HG02981 (cell line): ENCODE results near the gene C1orf159.
"Not testable (repeated sequence)": the region's sequence is repeated elsewhere in the genome, so short reads cannot be mapped to it uniquely, and the experiment has no call there.

Source experiments
- ATAC-seq: cut with Tn5 transposase; IDR thresholded peaks from one replicate; pipeline ENCODE4 v1.9.1; 2021; ENCODE audit warnings: mild to moderate bottlenecking, moderate library complexity; ENCODE audit not compliant: unreplicated experiment

The C1orf159 gene

DNA sequence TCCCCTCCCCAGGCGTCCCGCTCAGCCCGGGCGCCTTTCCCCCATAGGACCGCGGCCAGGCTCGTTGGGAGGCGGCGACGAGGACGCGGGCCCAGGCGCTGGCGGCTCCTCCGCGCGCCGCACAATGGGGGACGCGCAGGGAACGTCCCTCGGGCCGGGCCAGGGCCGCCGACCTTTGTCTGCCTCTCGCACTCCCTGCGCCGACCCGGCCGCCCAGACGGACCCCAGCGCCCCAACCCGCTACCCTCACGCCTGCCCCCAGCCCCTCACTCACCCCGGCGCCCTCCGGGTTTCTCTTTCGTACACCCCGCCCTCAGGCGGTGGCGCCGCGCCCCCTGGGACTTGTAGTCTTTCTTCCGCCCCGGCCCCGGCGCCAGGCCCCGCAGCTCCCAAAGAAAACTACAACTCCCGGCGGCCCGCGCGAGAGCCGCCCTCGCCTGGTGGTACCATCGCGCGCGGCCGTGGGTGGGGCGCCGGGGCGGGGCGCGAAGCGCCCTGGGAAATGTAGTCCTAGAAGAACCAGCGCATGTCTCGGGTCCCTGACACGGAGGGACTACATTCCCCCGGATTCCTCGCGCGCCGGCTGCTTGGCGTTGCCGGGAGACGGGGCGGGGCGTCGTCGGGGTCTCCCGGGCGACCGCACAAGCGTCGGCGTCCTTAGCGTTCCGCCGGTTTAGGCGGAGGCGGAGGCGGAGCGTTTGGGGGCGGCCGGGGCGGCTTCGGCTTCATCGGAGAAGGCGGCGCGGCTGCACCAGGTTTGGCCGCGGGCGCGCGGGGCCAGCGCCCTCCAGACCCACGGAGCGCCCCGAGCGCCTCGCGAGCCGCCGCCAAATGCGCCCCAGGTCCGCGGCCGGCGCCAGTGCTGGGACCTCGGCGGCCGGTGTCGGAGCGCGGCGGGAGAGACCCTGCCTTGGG, at the start of gene C1orf159:
Gene C1orf159 (minus strand): TSS at position 304 of the 915 bp plus-strand sequence. CDS start 24,546 bp downstream, outside the sequence.
- ATAC-seq: peak; percentile 88

DNA sequence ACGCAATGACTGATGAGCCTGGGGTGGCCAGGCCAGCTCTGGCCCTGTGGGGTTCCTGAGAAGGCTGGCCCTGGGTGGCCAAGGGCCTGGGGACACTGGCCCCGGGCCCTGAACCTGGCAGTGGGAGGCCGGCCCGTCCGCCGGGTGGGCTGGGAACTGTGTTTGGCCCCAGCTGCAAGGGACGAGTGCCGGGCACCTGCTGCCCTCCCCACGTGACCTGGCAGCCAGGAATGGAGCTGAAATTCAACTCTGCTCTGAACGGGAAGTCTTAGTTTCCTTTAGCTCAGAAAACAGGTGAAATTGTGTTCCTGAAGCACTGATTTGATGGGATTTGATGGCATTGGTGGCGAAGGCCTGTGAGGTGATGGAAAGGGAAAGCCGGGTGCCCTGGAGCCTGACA, 49.6 kb upstream of the C1orf159 start:
- ATAC-seq: no peak

DNA sequence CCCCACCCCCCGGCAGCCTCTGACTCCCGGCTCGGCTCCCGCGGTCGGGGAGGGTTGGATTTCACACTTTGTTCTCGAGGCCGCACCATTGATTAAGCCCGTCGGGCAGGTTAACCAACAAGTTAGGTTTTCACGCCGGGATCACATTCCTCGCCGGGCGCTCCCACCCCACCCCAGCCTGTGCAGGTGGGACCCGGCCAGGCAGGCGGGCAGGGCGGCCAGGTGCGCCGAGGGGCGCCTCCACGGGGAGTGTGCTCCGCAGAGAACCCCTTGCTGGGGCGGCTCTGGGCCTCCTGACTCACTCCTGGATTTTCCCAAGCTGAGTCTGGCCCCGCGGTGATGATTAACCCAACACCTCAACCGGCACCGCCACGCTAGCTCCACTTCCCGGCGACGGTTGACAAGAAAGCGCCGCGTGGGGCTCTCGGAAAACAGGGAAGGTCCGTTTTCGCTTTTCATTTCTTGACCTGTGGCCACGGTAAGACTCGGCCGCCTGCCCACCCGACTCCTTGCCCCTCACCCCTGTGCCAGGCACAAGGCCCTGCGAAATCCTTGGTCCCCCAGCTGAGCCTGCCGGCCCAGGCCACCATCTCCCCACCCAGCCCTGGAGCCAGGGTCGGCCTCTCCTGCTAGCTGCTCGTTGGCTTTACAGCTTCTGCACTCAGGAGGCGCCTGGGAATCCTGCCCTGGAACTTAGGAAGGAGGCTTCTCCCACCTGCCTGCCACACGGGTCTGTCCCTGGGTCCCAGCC, 49.0 kb upstream of the C1orf159 start:
- ATAC-seq: no peak

DNA sequence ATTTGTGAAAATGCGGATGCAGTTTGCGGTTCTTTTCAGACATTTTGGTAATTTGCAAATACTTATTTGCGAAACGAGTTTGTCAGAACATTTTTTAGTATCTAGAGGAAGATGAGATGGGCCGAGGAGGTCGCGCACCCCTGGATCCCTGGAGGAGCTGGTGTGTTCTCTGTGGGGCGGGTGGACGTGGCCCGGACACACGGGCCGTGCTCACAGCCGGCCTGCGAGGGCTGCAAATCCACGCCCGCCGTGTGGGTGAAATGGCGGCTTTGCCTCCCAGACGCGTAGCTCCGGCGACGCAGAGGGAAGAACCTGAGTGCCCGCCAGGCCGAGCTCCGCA, 48.4 kb upstream of the C1orf159 start:
- no peak for ATAC-seq

DNA sequence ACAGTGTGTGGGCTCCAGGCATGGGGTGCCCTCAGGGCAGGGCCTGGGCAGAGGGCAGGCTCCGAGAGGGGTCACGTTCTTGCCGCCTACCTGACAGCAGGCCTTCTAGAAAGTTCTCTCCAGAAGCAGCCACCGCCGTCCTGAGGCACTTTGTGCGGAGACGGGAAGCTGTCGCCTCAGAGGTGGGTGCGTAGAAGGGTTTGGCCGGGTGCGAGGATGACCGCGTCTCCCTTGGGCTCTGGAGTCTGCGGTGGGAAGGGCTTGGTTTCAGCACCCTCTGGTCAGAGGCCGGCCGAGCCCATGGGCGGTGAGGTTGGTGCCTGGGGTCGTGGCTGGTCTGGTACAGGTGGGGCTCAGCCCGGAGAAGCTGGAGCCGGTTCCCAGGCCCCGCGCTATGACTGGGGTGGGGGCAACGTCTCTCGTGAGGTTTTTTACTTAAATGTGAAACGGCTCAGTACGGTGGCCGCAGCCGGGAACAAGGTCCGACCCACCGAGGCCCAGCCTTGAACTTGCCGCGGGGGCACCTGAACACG, 47.7 kb upstream of the C1orf159 start:
- ATAC-seq: no peak

DNA sequence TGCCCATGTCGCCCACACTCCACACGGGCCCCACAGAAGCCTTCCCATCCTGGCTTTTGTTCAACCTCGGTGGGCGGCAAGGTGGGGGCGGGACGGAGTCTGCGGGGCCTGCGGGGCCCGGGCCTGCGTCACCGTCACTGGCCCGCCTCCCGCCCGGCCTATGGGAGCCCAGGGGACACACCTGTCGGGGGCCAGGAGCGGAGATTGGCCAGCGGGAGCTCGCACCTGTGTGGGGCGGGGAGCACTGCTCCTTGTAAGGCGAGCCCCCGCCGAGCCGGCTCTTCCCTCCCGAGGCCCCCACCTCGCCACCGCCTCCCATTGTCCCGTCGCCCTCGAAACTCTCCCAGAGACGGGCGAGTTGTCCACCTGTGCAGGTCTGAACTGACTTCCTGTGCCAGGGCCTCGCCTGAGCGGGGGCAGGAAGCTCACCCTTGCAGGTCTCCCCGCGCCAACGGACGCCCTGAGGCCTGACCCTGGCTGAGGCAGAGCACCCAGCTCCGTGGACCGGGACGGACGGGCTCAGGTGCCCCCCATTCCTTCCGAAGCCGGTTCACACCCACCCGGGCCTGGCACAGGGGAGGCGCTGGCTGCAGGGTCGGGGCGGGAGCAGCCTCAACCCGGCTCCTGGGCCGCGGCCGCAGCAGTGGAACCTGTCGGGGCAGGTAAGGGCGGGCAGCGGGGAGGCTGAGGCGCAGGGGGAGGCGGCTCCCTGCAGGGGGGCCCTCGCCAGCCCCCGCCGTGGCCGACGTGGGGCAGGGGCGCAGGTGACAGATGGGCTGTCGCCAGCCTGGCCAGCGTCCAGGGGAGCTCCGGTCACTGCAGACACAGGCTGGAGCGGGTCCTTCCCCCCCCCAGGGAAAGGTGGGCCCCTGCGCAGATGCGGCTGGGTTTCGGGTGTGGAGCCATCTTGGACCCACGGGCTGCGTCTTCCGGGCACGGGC, 47.0 kb upstream of the C1orf159 start:
- no peak for ATAC-seq

DNA sequence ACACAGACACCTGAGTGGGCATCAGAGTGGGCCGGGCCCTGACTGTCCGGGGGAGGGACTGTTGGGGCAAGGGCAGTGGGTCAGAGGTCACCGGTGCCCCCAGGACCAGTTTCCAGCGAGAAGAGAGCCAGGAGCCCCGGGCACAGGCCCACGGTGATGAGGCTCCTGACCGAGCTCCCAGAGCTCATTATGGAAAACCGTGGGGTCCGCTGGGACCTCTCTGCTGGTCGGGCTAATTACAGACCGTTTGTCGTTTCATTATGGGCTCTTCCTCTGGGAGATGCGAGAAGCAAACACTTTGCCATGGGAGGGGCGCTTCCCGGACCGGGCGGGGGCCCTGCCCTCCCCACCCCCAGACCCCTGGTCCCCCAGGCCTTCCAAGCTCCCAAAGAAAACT, 45.8 kb upstream of the C1orf159 start:
- ATAC-seq: no peak

DNA sequence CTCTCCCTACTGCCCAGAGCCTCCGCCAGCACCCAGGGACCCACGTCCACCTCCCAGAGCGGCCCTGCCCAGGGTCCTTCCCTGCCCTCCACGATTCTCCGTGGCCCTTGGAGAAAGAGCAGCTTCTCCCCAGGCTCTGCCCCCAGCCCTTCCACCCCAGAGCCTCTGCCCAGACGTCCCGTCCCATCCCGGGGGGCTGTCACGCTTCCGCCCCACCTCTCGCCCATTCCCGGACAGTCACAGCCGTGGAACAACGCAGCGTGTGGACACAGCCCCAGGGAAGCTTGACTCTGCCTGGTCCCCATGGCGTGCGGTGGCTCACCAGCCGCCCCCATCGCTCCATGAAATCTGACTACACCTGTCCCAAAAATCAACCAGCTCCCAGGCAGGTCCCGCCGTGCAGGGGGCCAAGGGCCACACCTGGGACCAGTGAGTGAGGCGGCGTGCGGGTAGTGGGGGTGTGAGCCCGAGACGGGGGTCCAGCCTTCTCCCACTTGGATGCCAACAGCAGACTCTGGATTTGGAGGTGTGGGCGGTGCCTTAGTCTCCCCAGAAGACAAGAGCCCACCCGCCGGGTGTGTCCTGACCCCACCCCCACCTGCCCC, 45.3 kb upstream of the C1orf159 start:
- no peak for ATAC-seq

DNA sequence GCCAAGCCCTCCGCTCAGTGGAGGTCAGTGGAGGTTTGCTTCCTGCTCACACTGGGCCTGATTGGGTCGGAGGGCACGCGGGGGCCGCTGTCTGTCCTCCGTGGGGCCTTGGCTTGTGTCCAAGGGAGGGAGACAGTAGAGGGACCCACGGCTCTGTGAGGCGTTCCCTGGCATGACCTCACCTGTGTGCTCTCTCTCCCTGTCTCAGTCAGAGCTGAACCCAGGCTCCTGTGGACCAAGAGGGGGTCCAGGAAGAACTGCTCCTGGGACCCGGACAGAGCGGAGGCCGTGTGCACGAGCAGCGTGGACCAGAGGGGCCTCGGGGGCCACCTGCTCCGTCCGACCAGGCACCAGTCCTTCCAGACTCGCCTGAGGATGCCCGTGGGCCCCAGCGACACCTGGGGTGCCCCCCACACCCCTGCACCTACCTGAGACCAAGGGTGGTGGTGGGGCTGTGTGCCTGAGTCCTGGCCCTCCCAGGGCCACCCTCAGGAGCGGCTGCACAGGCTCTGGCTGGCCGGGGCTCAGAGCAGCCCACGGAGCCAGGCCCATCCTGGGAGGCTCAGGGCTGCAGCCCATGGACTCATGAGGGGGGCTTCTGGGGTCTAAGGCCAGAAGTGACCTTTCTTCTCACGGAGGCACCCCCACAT, 44.5 kb upstream of the C1orf159 start:
- no peak for ATAC-seq

DNA sequence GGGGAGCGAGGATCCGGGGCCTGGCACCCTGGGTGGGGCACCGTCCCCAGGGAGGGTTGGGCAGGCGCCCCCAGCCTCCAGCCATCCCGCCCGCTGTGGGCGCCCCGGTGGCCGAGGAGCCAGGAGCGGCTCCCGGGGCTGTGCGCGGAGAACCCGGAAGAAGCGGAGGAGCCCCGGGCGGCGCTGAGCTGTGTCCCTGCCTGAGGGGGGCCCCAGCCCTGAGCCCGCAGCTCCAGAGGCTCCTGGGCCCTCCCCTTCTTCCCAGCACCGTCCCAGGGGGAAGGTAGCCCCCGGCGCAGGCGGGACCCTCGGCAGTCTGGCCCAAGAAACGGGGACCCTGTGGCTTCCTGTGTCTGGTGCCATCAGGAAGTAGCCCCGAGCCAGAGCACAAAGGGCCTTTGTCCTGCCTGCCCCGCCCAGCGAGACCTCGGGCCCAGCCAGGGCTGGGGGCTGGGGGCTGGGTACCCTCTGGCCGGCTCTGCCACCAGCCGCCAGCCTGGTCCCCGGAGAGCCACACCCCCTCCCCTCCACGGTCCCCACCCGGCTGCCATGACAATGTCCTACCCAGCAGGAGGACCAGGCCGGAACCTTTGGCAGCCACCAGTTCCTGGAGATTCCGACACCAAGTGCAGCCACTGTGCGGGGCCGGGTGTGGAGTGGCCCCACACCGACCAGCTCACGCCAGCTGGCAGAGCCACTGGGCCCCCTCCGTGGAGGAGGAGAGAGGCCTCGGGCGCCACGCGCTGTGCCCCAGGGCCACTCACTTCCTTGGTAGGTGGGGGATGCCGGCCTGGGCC, 42.2 kb upstream of the C1orf159 start:
- ATAC-seq: peak; percentile 34

DNA sequence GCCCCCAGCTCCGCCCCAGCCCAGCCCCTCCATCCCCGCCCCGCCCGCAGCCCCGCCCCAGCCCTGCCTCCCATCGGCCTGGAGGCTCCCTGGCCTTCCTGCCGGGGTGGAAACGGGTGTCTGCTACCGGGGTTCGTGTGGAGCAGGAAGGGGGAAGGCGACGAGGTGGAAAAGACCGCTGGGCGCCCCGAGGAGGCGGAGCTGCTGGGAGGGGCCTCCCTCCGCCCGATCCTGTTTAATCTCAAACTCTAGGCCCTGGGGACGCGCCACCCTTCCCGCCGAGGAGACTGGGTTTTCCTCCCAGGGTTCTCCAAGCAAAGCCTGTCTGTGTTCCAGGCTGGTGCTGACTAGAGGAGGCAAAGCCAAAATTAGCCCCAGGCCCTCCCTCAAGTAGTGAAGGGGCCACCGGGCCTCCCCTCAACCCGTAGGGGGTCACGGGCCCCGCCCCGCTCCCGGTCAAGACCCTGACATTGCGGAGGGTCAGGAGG, 41.6 kb upstream of the C1orf159 start:
- peak; percentile 34 for ATAC-seq

DNA sequence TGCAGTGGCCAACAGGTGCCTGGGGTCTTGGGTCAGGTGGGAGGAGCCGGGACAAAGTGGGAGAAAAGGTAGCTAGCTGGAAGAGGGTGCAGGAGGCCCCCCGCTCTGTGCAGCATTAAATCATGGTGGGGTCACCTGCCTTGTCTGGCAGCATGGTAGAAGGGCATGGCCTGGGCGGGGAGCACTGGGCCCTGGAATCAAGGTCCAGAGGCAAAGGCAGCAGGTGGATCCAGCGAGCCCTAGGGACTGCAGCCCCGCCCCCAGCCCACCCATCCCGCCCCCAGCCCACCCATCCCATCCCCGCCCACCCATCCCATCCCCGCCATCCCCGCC, 41.1 kb upstream of the C1orf159 start:
- ATAC-seq: no peak

DNA sequence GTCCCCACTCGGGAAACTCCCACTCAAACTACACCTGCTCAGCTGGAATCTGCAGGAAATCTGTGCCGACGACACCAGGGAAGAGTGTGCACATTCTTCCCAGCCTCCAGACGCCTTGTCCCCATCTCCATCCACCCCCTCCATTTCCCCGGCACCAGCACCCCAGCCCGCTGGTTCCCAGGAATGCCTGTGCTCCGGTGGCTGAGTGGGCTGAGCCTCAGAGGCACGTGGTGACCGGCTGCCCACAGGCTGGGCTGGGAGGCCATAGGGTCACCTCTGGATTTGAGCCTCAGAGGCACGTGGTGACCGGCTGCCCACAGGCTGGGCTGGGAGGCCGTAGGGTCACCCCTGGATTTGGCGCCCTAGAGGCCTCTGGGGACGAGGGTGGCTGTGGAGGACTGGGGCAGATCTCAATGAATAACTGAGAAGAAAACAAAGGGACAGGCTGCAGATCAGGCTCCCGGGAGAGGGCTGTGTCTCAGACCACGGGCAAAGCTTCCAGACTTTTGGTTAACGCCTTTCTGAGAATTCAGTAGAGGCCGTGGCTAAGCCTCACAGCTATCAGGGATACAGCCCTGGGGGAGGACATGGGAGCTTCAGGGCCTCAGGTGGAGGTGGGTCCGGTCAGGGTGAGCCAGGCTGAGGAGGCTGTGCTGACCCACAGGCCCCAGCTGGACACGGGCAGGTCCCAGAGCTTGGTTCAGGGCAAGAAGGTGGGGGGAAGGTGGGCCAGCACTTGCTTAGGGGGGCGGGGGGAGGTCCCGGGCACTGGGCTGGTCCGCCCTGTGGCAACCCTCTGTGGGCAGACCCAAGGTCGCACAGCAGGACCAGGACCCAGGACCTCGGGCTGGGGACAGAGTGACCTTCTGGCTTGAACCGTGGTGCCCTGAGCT, 40.5 kb upstream of the C1orf159 start:
- ATAC-seq: no peak

DNA sequence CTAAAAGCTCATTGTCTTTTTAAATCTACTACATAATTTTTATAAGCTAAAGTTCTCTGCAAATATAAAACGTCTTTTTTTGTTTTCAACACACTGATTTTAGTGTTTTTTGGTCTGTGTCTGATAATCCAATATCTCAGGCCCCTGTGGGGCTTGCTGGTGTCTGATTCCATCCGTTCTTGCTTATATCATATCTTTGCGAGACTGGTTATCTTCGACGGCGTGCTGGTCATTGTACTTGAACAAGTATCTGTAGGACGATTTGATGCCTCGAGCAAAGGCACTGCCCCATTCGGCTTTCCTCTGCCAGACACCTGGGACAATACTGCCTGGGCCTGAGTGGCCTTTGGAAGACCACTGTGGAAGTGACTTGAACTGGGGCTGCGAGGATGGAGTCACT, 39.4 kb upstream of the C1orf159 start:
- no peak for ATAC-seq

DNA sequence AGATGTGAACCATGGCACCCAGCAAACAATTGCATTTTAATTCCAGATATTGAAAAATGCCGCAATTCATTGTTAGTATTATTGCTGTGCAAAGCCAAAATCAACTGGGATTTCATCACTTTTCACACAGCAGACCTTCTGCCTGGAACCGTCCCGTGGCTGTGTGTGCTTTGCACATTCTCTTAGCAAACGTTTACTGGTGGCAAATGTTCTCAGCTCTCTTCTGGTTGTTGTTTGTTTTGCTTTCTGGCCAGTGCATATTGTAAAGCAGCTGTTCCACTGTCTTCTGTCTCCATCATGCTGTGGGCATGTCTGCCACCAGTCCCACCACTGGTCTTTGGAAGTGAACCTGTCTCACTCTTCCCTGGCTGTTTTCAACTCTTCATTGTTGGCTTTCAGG, 38.0 kb upstream of the C1orf159 start:
- no peak for ATAC-seq

DNA sequence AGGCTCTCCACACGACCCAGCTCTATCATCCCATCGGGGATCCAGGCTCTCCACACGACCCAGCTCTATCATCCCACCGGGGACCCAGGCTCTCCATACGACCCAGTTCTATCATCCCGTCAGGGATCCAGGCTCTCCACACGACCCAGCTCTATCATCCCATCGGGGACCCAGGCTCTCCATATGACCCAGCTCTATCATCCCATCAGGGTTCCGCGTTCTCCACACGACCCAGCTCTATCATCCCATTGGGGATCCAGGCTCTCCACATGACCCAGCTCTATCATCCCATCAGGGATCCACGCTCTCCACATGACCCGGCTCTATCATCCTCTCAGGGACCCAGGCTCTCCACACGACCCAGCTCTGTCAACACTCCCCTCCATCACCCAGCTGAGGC, 37.3 kb upstream of the C1orf159 start:
- not testable (repeated sequence) for ATAC-seq

DNA sequence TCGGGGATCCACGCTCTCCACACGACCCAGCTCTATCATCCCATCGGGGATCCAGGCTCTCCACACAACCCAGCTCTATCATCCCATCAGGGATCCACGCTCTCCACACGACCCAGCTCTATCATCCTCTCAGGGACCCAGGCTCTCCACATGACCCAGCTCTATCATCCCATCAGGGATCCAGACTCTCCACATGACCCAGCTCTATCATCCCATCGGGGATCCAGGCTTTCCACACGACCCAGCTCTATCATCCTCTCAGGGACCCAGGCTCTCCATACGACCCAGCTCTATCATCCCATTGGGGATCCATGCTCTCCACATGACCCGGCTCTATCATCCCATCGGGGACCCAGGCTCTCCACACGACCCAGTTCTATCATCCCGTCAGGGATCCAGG, 36.5 kb upstream of the C1orf159 start:
- not testable (repeated sequence) for ATAC-seq

DNA sequence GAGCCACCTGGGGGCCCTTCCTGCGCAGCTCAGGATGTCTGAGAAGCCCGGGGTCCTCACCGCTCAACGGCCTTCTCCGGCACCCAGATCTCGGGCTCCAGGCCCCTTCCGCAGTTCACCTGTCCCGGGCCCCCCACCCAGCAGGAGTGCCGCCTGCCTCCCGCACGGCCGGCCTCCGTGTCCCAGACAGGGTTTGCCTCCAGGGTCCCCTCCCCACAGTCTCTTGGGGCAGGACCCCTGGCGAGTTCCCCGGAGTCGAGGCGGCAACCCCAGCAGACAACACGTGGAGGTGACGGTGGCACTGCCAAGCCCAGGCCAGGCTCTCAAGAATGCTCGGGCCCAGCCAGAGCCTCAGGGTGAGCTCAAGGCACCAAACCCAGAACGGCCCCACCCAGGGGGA, 35.4 kb upstream of the C1orf159 start:
- no peak for ATAC-seq
